ENCODE measurements around the gene MCM8. TPM values are rescaled to one million over a fixed set of nuclear protein-coding genes. Genes with fewer than 3 reads are reported as not detected.
"Not testable (repeated sequence)": the region's sequence is repeated elsewhere in the genome, so short reads cannot be mapped to it uniquely, and the experiment has no call there.

MCM8 gene
- total and polyA plus RNA-seq, 12 donors, result 1.8 to 12.6 (median 5.0) TPM

GRCh38 chr20:6026051-6026450 is 75.6 kb downstream of the MCM8 start:
- H3K36me3 ChIP-seq (replicated peaks in 1 of 2), result peaks cover 0 to 13% of the 10 kb centered on the region in 2 donors
- 86 to 92% (median 90%) methylated on average over 3 of the region's 3 CpGs for WGBS, 4 donors
- H3K4me1 ChIP-seq (replicated peaks in 1 of 2), result peaks cover 26 to 27% of the 10 kb centered on the region in 2 donors
- no peaks in the 10 kb centered on the region for H3K27me3 ChIP-seq
- H3K27ac ChIP-seq, result no peak overlapping the region
- intact Hi-C loops (cut with DNase I), result no loop called here
- DNase-seq, result no peak
- H3K4me3 ChIP-seq, result no peak overlapping the region
- no peaks in the 10 kb centered on the region for H3K9me3 ChIP-seq (replicated peaks in 1 of 3)
- TF ChIP-seq CTCF (IDR thresholded peaks at IDR 0.05), result no peak
- TF ChIP-seq POLR2A (IDR thresholded peaks at IDR 0.05), result no peak

- Histone ChIP-seq H3K9me3 (replicated peaks in 1 of 3) (no peaks in the 10 kb centered on the region), H3K4me3 (no peak overlapping the region), H3K27me3 (no peaks in the 10 kb centered on the region), H3K27ac (peak overlapping the region in 1 of 5 donors; percentile 11), H3K4me1 (replicated peaks in 1 of 2) (peaks cover 32 to 42% of the 10 kb centered on the region in 2 donors), H3K36me3 (replicated peaks in 1 of 2) (peaks cover 0 to 8% of the 10 kb centered on the region in 2 donors)
- TF ChIP-seq CTCF (IDR thresholded peaks at IDR 0.05) (no peak), POLR2A (IDR thresholded peaks at IDR 0.05) (no peak)
- intact Hi-C loops (cut with DNase I), result no loop called here
- DNase-seq, result no peak
Observed at GRCh38 chr20:6028818-6029217, 78.4 kb downstream of the MCM8 start.

GRCh38 chr20:6029538-6029937 is 79.1 kb downstream of the MCM8 start:
- Histone ChIP-seq H3K4me3 (no peak overlapping the region), H3K36me3 (replicated peaks in 1 of 2) (peaks cover 0 to 8% of the 10 kb centered on the region in 2 donors), H3K9me3 (replicated peaks in 1 of 3) (no peaks in the 10 kb centered on the region), H3K4me1 (replicated peaks in 1 of 2) (peaks cover 39 to 49% of the 10 kb centered on the region in 2 donors), H3K27me3 (no peaks in the 10 kb centered on the region), H3K27ac (peak overlapping the region in 2 of 5 donors; percentile 38 to 73)
- 46 to 60% (median 57%) methylated on average over 6 of the region's 6 CpGs for WGBS, 4 donors
- TF ChIP-seq CTCF (IDR thresholded peaks at IDR 0.05) (no peak), POLR2A (IDR thresholded peaks at IDR 0.05) (no peak)
- no peak for DNase-seq
- intact Hi-C loops (cut with DNase I), result no loop called here

GRCh38 chr20:6030453-6031080 is 80.1 kb downstream of the MCM8 start:
- H3K4me1 ChIP-seq (replicated peaks in 1 of 2), result peaks cover 41 to 57% of the 10 kb centered on the region in 2 donors
- TF ChIP-seq CTCF (IDR thresholded peaks at IDR 0.05), result no peak
- no peak for TF ChIP-seq POLR2A (IDR thresholded peaks at IDR 0.05)
- no peak for DNase-seq
- H3K27ac ChIP-seq, result no peak overlapping the region
- WGBS, 4 donors, result 60 to 78% (median 64%) methylated on average over 6 of the region's 6 CpGs
- H3K9me3 ChIP-seq (replicated peaks in 1 of 3), result no peaks in the 10 kb centered on the region
- no peak overlapping the region for H3K4me3 ChIP-seq
- intact Hi-C loops (cut with DNase I), result no loop called here
- H3K36me3 ChIP-seq (replicated peaks in 1 of 2), result peaks cover 0 to 16% of the 10 kb centered on the region in 2 donors
- H3K27me3 ChIP-seq, result no peaks in the 10 kb centered on the region

- H3K4me1 ChIP-seq (replicated peaks in 1 of 2), result peaks cover 41 to 57% of the 10 kb centered on the region in 2 donors
- H3K27me3 ChIP-seq; H3K4me3 ChIP-seq; H3K9me3 ChIP-seq (replicated peaks in 1 of 3); DNase-seq; H3K27ac ChIP-seq; intact Hi-C loops (cut with DNase I): not testable (repeated sequence)
- H3K36me3 ChIP-seq (replicated peaks in 1 of 2), result peaks cover 0 to 39% of the 10 kb centered on the region in 2 donors
- 95 to 98% (median 97%) methylated on average over 8 of the region's 8 CpGs for WGBS, 4 donors
Observed at GRCh38 chr20:6032907-6033306, 82.5 kb downstream of the MCM8 start.
